KOPT-K1 (cell line): ENCODE results near the gene VAV2.
"Not testable (repeated sequence)": the region's sequence is repeated elsewhere in the genome, so short reads cannot be mapped to it uniquely, and the experiment has no call there.

Experiments
- H3K27ac ChIP-seq: fragments of 200-600 bp; sonication (generic); 2 replicates; pipeline ENCODE4 v1.5.1; 2016; ENCODE audit warnings: antibody characterized with exemption, mild to moderate bottlenecking, low read depth, low read length; ENCODE audit not compliant: poor library complexity, severe bottlenecking
- H3K36me3 ChIP-seq: fragments of 200-600 bp; sonication (generic); 2 replicates; pipeline ENCODE4 v1.5.1; 2017; ENCODE audit warnings: antibody characterized with exemption, mild to moderate bottlenecking, low read length, moderate library complexity; ENCODE audit not compliant: insufficient read depth
- H3K9me3 ChIP-seq: fragments of 200-600 bp; sonication (generic); 2 replicates; pipeline ENCODE4 v1.5.1; 2017; ENCODE audit warnings: antibody characterized with exemption, low read length, mild to moderate bottlenecking; ENCODE audit not compliant: insufficient read depth, poor library complexity, severe bottlenecking

Gene VAV2

DNA sequence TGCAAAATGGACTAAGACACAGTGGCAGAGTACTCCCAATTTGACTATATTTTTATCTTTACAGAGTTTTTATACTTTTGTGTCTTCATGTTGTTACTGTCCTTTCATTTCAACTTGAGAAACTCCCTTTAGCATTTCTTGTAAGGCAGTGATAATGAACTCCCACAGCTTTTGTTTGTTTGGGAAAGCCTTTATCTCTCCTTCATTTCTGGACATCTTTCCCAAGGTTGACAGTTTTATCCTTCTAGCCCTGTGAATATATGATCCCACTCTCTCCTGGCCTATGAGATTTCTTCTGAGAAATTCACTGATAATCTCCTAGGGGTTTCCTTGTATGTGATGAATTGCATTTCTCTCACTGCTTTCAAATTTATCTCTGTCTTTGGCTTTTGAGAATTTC, 244.8 kb downstream of the VAV2 start:
- Histone ChIP-seq H3K27ac (no peak overlapping the region), H3K36me3 (no peaks in the 10 kb centered on the region), H3K9me3 (no peaks in the 10 kb centered on the region)

DNA sequence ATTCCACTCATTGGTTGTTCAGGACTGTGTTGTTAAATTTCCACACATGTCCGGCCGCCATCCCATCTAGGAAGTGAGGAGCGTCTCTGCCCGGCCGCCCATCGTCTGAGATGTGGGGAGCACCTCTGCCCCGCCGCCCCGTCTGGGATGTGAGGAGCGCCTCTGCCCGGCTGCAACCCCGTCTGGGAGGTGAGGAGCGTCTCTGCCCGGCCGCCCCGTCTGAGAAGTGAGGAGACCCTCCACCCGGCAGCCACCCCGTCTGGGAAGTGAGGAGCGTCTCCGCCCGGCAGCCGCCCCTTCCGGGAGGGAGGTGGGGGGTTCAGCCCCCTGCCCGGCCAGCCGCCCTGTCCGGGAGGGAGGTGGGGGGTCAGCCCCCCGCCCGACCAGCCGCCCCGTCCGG, 247.6 kb downstream of the VAV2 start:
- H3K36me3 ChIP-seq, H3K9me3 ChIP-seq, H3K27ac ChIP-seq: not testable (repeated sequence)

DNA sequence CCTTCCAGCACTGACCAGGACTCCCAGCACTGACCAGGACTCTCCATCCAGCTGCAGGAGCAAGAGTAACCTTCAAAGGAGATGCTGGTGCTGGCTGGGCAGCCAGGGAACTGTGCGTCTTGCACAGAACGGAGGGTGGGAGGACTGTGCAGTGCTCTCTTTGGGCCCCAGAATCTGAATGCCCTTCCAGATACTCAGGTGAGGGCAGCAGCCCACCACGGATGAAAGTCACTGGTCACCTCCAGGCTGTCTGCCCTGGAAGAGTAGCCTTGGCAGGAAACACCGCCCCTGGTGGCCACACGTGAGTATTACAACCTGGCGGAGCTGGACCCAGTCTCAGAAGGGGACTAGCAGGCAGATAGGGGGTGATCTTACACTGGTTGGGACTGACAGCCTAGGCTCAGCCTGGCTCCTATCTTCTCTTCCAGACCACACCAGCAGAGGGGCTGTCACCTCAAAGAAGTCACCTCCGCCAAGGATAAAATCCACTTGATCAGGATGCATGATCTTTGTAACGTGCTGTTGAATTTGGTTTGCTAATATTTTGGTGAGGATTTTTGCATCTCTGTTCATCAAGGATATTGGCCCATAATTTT, 249.2 kb downstream of the VAV2 start:
- no peak overlapping the region for H3K27ac ChIP-seq
- no peaks in the 10 kb centered on the region for H3K9me3 ChIP-seq
- no peaks in the 10 kb centered on the region for H3K36me3 ChIP-seq

DNA sequence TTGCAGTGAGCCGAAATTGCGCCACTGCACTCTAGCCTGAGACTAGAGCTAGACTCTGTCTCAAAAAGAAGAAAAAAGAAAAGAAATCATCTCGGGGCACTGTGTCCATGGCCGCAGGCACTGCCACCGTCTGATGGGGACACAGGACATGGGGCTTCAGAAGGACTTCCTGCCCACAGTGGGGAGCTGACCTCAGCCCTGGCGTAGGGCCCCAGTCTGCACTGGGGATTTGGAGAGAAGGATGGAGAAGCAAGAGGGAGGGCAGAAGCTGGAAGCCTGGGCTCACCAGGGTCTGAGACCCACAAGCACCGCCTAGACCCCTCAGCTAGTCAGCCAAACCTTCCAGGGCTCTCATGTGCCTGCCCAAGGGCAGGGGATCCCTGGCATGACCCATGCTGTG, 249.9 kb downstream of the VAV2 start:
- H3K36me3 ChIP-seq: no peaks in the 10 kb centered on the region
- no peaks in the 10 kb centered on the region for H3K9me3 ChIP-seq
- no peak overlapping the region for H3K27ac ChIP-seq

DNA sequence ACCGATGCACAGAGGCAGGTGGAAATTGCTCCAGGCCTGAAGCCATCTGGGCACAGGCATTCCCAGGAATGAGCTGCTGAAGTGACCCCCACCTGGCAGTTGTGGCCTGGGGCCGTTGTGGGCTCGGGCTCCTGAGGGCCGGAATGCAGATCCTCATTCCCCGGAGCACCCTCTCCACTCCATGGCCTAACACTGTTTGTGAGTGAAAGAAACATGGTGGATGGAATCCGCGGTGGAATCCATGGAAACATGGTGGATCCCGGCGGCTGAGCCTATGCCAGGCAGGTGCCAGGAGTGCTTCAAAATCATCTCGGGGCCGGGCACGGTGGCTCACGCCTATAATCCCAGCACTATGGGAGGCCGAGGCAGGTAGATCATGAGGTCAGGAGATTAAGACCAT, 250.4 kb downstream of the VAV2 start:
- no peak overlapping the region for H3K27ac ChIP-seq
- H3K9me3 ChIP-seq: no peaks in the 10 kb centered on the region
- no peaks in the 10 kb centered on the region for H3K36me3 ChIP-seq

DNA sequence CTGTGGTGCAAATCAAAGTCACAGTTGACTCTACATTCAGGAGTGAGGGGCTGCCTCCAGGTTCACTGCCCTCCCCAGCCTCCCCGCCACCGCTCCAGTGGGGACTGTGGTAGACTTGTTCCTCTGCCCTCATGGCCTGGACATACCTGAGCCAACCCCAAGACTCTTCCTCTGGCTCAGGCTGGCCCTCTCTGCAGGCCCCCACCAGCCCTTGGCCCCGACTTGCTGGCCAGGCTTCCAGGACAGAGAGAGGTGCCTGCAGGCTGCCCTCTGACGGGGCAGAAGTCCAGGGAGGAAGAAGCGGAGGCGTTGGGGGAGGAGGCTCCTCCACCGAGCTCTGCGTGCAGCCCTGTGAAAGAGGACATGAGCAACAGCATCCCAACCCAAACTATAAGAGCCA, 251.2 kb downstream of the VAV2 start:
- Histone ChIP-seq H3K36me3 (no peaks in the 10 kb centered on the region), H3K9me3 (no peaks in the 10 kb centered on the region), H3K27ac (no peak overlapping the region)

DNA sequence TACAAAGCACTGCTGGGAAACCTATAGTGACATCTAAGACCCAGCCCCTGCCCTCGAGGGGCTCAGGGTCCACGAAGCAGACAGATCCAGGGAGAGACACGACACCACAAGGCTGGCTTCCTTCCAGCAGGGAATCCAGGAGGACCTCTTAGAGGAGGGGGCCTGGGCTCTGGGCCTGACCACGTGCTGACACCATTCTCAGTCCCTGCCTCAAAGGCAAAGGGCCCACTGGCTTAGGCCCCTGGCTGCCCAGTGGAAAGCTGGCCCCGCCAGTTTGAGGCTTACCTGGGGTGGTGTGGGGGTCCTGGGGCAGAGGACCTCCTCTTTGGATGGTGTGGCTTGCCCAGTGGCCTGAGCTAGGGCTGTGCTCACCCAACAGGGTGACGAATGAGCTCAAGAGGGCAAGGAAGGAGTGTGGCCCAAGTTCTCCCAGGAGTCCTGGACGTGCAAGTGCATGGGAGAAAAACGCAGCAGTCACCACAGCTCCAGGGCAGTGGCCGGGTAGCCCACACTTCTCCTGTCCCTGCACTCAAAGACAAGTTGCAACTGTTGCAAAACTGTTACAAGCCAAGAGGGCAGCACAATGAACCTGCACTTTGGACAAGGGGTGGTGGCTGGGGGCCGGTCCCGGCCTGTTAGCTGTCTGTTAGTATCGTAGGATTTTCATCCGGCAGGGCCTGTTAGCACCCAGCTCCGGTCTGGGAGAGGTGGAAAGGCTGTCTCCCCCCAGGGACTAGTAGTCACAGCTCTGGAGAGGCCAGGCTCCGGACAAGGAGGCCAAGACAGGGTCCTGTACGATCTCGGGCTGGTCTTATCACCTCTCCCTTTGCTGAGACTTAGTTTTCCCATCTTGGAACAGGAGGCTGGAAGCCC, 252.5 kb downstream of the VAV2 start:
- Histone ChIP-seq H3K9me3 (no peaks in the 10 kb centered on the region), H3K27ac (no peak overlapping the region), H3K36me3 (no peaks in the 10 kb centered on the region)

DNA sequence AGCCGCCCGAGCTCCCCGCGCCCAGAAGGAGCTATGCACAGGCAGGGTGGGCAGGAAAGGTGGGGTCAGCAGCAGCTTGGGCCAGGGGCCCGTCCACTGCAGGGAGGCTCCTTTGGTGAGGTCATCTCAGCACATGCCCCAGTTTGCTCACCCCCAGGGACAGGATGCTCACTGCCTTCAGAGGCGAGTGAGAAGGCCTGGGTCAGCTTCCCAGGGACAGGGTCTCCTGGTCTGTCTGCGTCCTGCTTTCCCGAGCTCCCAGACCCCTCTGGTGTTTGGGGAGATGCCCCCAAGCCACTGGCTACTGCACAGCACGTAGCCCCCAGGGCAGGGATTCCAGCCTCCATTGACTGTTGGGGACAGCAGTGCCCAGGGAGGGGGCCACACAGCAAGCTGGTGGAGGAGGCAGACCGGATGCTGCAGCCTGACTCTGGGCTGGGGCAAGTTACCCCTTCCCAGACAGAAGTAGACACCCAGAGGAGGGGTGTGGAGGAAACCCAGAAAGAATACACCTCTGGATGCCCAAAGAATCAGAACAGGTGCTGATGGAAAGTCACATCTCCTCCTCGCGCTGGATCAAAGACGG, 253.4 kb downstream of the VAV2 start:
- H3K27ac ChIP-seq: no peak overlapping the region
- no peaks in the 10 kb centered on the region for H3K9me3 ChIP-seq
- no peaks in the 10 kb centered on the region for H3K36me3 ChIP-seq

DNA sequence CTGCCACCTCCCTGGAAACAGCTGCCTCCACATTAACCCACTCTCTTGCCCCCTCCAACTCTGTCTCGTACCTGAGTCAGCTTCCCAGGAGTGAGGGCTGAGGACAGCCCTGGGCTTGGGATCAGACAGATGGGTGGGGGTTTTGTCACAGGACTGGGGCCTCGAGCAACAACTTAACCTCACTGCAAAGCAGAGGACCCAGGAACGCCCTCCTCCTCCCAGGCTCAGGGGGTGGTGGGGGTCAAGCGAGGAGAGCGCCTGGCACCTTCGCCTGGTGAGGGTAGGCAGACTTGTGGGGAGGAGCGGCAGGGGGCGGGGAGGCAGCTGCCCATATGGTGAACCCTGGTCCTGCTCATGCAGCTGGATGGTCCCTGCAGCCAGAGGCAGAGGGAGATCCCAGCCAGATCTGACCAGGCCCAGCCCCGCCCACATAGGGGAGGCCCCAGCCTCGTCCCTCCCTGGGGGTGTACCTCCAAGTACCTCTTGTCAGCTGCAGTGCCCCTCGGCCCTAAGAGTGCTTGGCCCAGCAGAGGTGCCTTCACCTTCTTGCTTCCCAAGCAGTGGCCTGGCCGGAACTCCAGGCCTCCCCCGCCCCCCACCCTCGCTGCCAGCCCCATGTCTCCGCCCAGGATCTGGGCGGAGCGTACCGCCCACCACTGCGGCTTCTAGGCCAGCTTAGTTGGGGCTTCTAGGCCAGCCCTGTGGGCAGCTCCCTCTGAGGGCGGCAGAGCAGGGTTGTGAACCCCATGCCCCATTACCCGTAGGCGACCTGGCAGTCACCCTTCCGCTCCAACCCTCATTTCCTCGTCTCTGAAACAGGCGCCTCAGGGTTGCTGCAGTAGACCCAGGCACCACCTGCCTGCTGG, 254.1 kb downstream of the VAV2 start, which contains the start of gene SARDH:
SARDH (minus strand) TSS at position 579 of the 866 bp plus-strand sequence. CDS start 4,179 bp downstream, outside the sequence.
- H3K36me3 ChIP-seq: no peaks in the 10 kb centered on the region
- H3K27ac ChIP-seq: no peak within 1 kb of the TSS
- H3K9me3 ChIP-seq: no peaks in the 10 kb centered on the region

DNA sequence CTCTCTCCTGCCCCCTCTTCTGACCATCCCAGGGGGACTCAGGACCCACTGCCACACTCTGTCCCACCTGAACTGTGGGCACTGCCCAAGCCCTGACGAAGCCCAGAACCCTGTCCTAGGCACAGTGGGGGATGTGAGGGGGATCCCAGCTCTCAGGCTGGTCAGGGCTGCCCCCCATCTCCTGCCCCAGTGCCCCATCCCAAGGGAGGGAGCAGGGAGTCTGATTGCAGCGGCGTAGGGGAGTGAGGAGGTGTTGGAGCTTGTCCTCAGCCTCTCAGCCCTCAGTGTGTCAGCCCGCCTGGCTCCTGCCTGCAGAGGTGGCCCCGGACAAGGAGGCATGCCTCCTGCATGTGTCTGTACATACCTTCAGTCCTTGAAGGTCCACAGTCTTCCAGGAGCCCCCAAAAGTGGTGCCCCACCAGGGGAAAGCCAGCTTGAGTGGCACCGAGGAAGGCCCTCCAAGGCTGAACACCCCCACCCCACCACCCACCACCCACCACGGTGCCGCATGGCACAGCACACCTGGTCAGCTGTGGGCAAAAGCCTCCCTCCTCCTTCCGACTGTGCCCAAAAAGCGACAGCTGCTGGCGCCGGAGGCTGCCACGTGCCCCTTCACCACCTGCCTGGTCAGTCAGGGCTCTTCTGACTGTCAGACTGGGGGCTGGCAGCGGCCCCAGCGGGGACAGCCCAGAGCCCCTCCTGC, 254.9 kb downstream of the VAV2 start:
- Histone ChIP-seq H3K36me3 (no peaks in the 10 kb centered on the region), H3K27ac (no peak overlapping the region), H3K9me3 (no peaks in the 10 kb centered on the region)

DNA sequence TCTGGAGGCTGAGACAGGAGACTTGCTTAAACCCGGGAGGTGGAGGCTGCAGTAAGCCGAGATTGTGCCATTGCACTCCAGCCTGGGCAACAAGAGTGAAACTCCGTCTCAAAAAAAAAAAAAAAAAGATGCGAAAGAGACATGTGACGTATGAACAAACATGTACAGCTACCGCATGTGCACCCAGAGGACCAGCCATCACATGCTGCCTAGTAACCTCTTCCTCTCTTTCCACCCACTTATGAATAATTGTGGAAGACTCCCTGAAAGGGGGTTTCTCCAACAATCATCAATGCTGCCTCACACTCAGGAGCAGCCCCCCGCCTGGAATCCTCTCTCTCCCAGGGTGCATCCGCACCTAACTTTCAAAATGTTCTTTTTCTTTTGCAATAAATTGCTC, 256.2 kb downstream of the VAV2 start:
- Histone ChIP-seq H3K9me3 (no peaks in the 10 kb centered on the region), H3K36me3 (no peaks in the 10 kb centered on the region), H3K27ac (no peak overlapping the region)

DNA sequence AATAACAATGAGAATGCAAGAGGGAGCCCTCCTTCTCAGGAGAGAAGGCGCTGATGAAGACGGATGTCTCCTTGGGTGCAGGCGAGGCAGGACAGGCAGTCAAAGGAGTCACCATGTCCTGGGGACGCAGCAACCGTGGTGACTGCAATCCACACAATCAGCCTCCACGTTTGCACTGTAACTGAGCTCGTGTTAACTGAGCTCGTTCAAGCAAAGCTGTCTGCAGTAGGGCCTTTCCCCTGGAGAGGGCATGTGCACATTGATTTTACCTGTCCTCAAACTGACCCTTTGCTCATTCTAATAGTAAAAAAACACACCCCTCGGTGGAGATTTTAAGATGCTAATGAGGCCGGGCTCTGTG, 256.7 kb downstream of the VAV2 start:
- Histone ChIP-seq H3K27ac (no peak overlapping the region), H3K9me3 (no peaks in the 10 kb centered on the region), H3K36me3 (no peaks in the 10 kb centered on the region)

DNA sequence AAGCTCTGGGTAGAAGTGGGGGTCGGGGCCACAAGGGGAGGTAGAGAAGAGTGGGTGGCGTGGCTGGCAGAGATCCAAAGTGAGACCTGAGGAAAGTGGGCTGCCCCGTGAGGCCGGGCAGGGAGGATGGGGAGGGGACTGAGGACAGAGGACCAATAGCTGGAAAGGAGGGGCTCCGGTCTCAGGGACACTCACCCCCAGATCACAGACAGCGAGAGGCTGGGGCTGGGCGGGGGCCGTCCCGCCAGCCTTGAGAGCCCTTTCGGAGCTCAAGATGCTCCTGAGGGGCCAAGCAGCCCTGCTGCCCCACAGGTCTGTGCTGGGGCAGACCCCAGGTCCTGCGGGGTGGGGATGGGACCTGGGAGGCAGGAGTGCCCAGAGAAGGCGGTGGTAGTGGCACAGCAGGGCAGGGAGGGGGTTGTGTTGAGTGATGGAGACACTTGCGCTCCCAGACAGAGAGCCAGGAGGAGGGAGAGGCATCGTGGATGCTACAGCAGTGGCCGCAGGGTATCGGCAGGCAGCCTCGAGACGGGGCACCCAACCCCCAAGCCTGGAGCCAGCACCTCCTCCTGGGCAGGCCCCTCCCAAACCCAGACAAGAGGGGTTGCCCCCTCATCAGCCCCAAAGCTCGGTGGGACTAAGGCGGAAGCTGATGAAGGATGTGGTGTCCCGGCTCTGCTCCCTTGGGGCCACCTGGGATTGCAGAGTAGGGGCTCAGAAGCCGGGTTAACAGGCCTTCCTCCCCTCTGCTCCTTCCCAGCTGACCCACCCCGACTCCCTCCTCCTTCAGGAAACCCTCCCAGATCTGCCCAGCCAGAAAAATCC, 257.3 kb downstream of the VAV2 start:
- H3K9me3 ChIP-seq: no peaks in the 10 kb centered on the region
- H3K36me3 ChIP-seq: no peaks in the 10 kb centered on the region
- no peak overlapping the region for H3K27ac ChIP-seq
